ENCODE measurements around the gene SEM1. TPM values are rescaled to one million over a fixed set of nuclear protein-coding genes. Genes with fewer than 3 reads are reported as not detected.

SEM1 gene
- total RNA-seq, 4 donors from 2014 or later, result 15.2 to 39.2 (median 37.5) TPM

GRCh38 chr7:96667026-96667425 is 42.6 kb downstream of the SEM1 start:
- WGBS, 2 donors (ENCODE audit: low coverage in 1 of 2), result 70 to 97% methylated on average over 4 to 5 of the region's 5 CpGs

GRCh38 chr7:96665689-96666088 is 44.0 kb downstream of the SEM1 start:
- no peak for ATAC-seq
- no peak overlapping the region for H3K27ac ChIP-seq
- no peak for TF ChIP-seq EP300 (IDR thresholded peaks at IDR 0.05)
- TF ChIP-seq POLR2A (IDR thresholded peaks at IDR 0.05), result no peak
- no peak for TF ChIP-seq POLR2AphosphoS5 (IDR thresholded peaks at IDR 0.05)
- no peak for TF ChIP-seq CTCF (IDR thresholded peaks at IDR 0.05)
- no peaks in the 10 kb centered on the region for H3K9me3 ChIP-seq
- no peaks in the 10 kb centered on the region for H3K27me3 ChIP-seq
- WGBS, 2 donors (ENCODE audit: low coverage in 1 of 2), result 100% methylated on average over 1 of the region's 1 CpG; no CpG with 5 or more reads in 1 of the 2 donors
- no peak overlapping the region for H3K4me3 ChIP-seq
- no peaks in the 10 kb centered on the region for H3K4me1 ChIP-seq
- H3K36me3 ChIP-seq, result peaks cover 0 to 39% of the 10 kb centered on the region in 2 donors

More at GRCh38 chr7:96667026-96667425, 42.6 kb downstream of the SEM1 start:
- TF ChIP-seq CTCF (IDR thresholded peaks at IDR 0.05) (no peak), EP300 (IDR thresholded peaks at IDR 0.05) (no peak), POLR2AphosphoS5 (IDR thresholded peaks at IDR 0.05) (no peak)
- H3K4me1 ChIP-seq, result no peaks in the 10 kb centered on the region
- peaks cover 0 to 50% of the 10 kb centered on the region in 2 donors for H3K36me3 ChIP-seq
- ATAC-seq, result no peak
- no peaks in the 10 kb centered on the region for H3K9me3 ChIP-seq
- H3K4me3 ChIP-seq, result no peak overlapping the region
- H3K27me3 ChIP-seq, result no peaks in the 10 kb centered on the region
- H3K27ac ChIP-seq, result no peak overlapping the region

GRCh38 chr7:96664793-96665192 is 44.9 kb downstream of the SEM1 start:
- Histone ChIP-seq H3K27me3 (no peaks in the 10 kb centered on the region), H3K36me3 (peaks cover 0 to 33% of the 10 kb centered on the region in 2 donors), H3K4me3 (no peak overlapping the region), H3K27ac (no peak overlapping the region), H3K4me1 (no peaks in the 10 kb centered on the region), H3K9me3 (no peaks in the 10 kb centered on the region)
- no peak for ATAC-seq
- 88 to 92% methylated on average over 2 of the region's 2 CpGs for WGBS, 2 donors (ENCODE audit: low coverage in 1 of 2)
- TF ChIP-seq POLR2AphosphoS5 (IDR thresholded peaks at IDR 0.05) (no peak), CTCF (IDR thresholded peaks at IDR 0.05) (no peak), POLR2A (IDR thresholded peaks at IDR 0.05) (no peak), EP300 (IDR thresholded peaks at IDR 0.05) (no peak)

GRCh38 chr7:96663871-96664445 is 45.7 kb downstream of the SEM1 start:
- no peak for ATAC-seq
- WGBS, 2 donors (ENCODE audit: low coverage in 1 of 2), result 71 to 80% methylated on average over 1 to 3 of the region's 3 CpGs

More at GRCh38 chr7:96663871-96664445, 45.7 kb downstream of the SEM1 start:
- no peak overlapping the region for H3K4me3 ChIP-seq
- H3K9me3 ChIP-seq, result no peaks in the 10 kb centered on the region
- no peak overlapping the region for H3K27ac ChIP-seq
- TF ChIP-seq EP300 (IDR thresholded peaks at IDR 0.05) (no peak), CTCF (IDR thresholded peaks at IDR 0.05) (no peak), POLR2A (IDR thresholded peaks at IDR 0.05) (no peak), POLR2AphosphoS5 (IDR thresholded peaks at IDR 0.05) (no peak)
- peaks cover 0 to 24% of the 10 kb centered on the region in 2 donors for H3K36me3 ChIP-seq
- H3K27me3 ChIP-seq, result no peaks in the 10 kb centered on the region
- no peaks in the 10 kb centered on the region for H3K4me1 ChIP-seq

Data from gastroesophageal sphincter (tissue), 4 donors.